Left ventricle myocardium inferior (tissue), 1 donor: ENCODE results near the gene KRTAP9-2. TPM values are rescaled to one million over a fixed set of nuclear protein-coding genes. Genes with fewer than 3 reads are reported as not detected.

Source experiments
- DNase-seq: peaks from one replicate; pipeline ENCODE4 v3.0.0-alpha.2; 2020
- H3K27ac ChIP-seq: fragments of 200-600 bp; replicated peaks from 2 replicates; pipeline ENCODE4 v1.8.0; 2021
- H3K27me3 ChIP-seq: fragments of 200-600 bp; 2 replicates; pipeline ENCODE4 v1.8.0; 2021; ENCODE audit warnings: low read depth
- H3K36me3 ChIP-seq: fragments of 200-600 bp; 2 replicates; pipeline ENCODE4 v1.8.0; 2021
- H3K4me1 ChIP-seq: fragments of 200-600 bp; 2 replicates; pipeline ENCODE4 v1.8.0; 2021
- H3K4me3 ChIP-seq: fragments of 200-600 bp; 2 replicates; pipeline ENCODE4 v1.8.0; 2021; ENCODE audit warnings: mild to moderate bottlenecking, moderate library complexity
- H3K9me3 ChIP-seq: fragments of 200-600 bp; replicated peaks from 2 replicates; pipeline ENCODE4 v1.8.0; 2021
- intact Hi-C: fragments of 100-400 bp; cut with micrococcal nuclease; formaldehyde crosslinking; loops from one replicate; pipeline ENCODE4 v1.11.0; 2022
- total RNA-seq: library from RNA; stranded (reverse); fragmentation: NEBNext Ultra II Directional; extraction: Animal tissue kit (Norgen Biotek cat#: 25700); gene quantifications from one replicate; pipeline ENCODE4 v1.2.1, GENCODE V29; 2021
- TF ChIP-seq, protein P1 (sequence below): fragments of 200-600 bp; IDR thresholded peaks from 2 replicates; pipeline ENCODE4 v1.8.0; 2021; ENCODE audit warnings: antibody characterized with exemption, mild to moderate bottlenecking, borderline replicate concordance
- donor health status: DM: no; HTN: yes; CAD: no; lungs with severe emphysema.

KRTAP9-2 gene
- total RNA-seq, 1 donor from 2014 or later = not detected

DNA sequence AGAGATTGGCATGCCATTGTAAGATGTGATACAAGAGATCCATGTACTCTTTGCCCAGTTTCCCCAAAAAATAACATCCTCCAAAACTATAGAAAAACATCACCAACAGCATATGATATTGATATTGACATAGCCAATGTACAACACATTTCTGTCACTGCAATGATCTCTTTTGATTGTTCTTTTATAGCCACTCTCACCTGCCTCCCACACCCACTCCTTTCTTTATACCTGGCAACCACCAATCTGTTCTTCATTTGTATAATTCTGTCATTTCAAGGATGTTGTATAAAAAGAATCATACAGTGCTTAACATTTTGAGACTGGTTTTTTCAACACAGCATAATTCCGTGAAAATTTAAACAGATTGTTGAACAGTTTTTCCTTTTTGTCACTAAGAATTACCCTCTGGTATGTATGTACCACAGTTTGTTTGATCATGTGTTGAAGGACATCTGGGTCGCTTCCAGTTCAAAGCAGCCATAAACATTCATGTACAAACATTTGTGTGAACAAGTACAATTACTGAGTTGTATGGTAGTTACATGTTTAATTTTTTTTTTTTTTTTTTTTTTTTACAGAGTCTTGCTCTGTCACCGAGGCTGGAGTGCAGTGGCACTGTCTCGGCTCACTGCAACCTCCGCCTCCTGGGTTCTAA lies 26.9 kb upstream of the KRTAP9-2 start:
- intact Hi-C loops = no loop called here
- TF ChIP-seq, protein P1, sequence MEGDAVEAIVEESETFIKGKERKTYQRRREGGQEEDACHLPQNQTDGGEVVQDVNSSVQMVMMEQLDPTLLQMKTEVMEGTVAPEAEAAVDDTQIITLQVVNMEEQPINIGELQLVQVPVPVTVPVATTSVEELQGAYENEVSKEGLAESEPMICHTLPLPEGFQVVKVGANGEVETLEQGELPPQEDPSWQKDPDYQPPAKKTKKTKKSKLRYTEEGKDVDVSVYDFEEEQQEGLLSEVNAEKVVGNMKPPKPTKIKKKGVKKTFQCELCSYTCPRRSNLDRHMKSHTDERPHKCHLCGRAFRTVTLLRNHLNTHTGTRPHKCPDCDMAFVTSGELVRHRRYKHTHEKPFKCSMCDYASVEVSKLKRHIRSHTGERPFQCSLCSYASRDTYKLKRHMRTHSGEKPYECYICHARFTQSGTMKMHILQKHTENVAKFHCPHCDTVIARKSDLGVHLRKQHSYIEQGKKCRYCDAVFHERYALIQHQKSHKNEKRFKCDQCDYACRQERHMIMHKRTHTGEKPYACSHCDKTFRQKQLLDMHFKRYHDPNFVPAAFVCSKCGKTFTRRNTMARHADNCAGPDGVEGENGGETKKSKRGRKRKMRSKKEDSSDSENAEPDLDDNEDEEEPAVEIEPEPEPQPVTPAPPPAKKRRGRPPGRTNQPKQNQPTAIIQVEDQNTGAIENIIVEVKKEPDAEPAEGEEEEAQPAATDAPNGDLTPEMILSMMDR = no peak
- H3K4me3 ChIP-seq = no peak overlapping the region
- no peak for DNase-seq
- no peaks in the 10 kb centered on the region for H3K4me1 ChIP-seq
- H3K36me3 ChIP-seq = no peaks in the 10 kb centered on the region
- H3K27me3 ChIP-seq = peaks cover 3% of the 10 kb centered on the region
- peaks cover 22% of the 10 kb centered on the region for H3K9me3 ChIP-seq
- H3K27ac ChIP-seq = no peak overlapping the region

DNA sequence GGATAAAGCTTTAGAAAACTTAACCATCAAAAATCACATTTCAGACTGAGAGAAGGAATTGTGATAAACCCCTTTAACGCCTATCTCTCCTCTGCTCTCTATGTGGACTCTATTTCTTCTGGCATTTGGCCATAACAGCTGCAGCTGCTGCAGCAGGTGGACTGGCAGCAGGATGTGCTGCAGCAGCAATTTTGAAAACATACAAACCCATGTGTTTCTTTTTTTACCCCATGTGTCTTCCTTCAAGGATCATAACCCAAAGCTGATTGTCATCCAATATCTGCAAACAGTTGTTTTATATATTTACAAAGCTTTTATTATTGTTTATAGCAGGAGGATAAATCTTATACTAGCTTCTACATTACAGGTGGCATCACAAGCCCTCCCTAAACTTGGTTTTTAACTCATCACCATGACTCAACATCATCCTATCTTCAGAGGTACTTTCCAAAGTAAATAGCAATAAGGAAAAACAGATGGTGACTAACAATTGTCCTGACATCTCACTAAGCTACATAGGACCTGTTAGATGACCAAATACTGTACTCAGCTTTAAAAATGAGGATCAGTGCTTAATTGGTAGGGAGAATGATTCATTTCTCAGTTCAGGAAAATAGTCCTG lies 14.5 kb upstream of the KRTAP9-2 start:
- DNase-seq = no peak
- peaks cover 90% of the 10 kb centered on the region for H3K27me3 ChIP-seq
- intact Hi-C loops = no loop called here
- TF ChIP-seq, protein P1 = no peak
- no peak overlapping the region for H3K4me3 ChIP-seq
- H3K4me1 ChIP-seq = no peaks in the 10 kb centered on the region
- no peaks in the 10 kb centered on the region for H3K9me3 ChIP-seq
- no peak overlapping the region for H3K27ac ChIP-seq
- H3K36me3 ChIP-seq = no peaks in the 10 kb centered on the region

DNA sequence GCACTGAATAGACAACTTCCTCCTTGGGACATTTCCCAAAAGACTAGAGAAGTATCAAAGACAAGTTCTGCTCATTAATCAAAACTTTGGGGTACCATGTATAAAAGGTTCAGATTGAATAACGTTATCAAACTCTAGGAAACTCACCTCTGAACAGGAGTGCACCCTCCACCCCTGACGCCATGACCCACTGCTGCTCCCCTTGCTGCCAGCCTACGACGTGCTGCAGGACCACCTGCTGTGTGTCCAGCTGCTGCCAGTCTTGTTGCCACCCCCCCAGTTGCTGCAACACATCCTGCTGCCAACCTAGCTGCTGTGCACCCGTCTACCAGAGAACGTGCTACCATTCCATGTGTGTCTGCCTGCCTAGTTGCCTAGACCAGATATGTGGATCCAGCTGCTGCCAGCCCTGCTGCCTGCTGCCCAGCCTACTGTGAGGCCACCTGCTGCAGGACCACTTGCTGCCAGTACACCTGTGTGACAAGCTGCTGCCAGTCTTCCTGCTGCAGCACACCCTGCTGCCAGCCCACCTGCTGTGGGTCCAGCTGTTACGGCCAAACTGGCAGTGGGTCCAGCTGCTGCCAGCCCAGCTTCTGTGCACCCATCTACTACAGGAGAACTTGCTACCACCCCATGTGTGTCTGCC lies 13.8 kb upstream of the KRTAP9-2 start:
- Histone ChIP-seq H3K4me3 (no peak overlapping the region), H3K27me3 (peaks cover 93% of the 10 kb centered on the region), H3K27ac (no peak overlapping the region), H3K9me3 (no peaks in the 10 kb centered on the region), H3K36me3 (no peaks in the 10 kb centered on the region), H3K4me1 (no peaks in the 10 kb centered on the region)
- intact Hi-C loops = no loop called here
- no peak for DNase-seq
- TF ChIP-seq, protein P1 = no peak

DNA sequence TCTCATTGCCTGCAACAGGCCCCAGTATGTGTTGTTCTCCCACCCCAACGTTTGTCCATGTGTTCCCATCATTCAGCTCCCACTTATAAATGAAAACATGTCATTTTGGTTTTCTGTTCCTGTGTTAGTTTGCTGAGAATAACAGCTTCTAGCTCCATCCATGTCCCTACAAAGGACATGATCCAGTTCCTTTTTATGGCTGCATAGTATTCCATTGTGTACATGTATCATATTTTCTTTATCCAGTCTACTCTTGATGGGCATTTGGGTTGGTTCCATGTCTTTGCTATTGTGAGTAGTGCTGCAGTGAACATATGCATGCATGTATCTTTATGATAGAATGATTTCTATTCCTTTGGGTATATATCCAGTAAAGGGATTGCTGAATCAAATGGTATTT lies 10.8 kb upstream of the KRTAP9-2 start:
- intact Hi-C loops = no loop called here

DNA sequence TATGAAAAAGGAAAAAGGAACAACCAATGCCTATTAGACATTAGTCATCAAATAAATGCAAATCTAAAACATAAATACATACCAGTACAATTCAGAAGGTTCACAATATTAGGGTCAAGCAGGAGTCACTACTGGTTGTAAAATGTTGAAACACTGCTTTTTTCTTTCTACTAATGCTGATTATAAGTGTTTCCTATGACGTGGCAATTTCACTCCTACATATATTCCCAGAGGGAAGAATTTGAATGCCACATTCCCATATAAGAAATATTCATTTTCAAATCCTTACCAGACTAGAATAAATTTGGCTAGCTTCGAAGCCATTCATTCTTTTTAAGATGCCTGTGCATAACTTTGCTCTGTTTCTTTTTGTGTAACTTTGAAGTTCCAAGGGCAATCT lies 2.6 kb upstream of the KRTAP9-2 start:
- Histone ChIP-seq H3K9me3 (peaks cover 5% of the 10 kb centered on the region), H3K27ac (no peak overlapping the region), H3K27me3 (peaks cover 45% of the 10 kb centered on the region), H3K4me1 (no peaks in the 10 kb centered on the region), H3K36me3 (no peaks in the 10 kb centered on the region), H3K4me3 (no peak overlapping the region)
- intact Hi-C loops = no loop called here
- TF ChIP-seq, protein P1 = no peak
- no peak for DNase-seq

More for the DNA sequence above, 10.8 kb upstream of the KRTAP9-2 start:
- H3K27ac ChIP-seq = no peak overlapping the region
- H3K36me3 ChIP-seq = no peaks in the 10 kb centered on the region
- no peak for DNase-seq
- peaks cover 5% of the 10 kb centered on the region for H3K9me3 ChIP-seq
- peaks cover 80% of the 10 kb centered on the region for H3K27me3 ChIP-seq
- no peak overlapping the region for H3K4me3 ChIP-seq
- no peaks in the 10 kb centered on the region for H3K4me1 ChIP-seq
- TF ChIP-seq, protein P1 = no peak
